ENCODE results near the gene GAL3ST2.

GAL3ST2 gene

GRCh38 chr2:241842067-241842415 is 65.4 kb downstream of the GAL3ST2 start:
- no peak overlapping the region for H3K27ac ChIP-seq (ENCODE audit: insufficient read depth in 1 of 2, low read depth in 1 of 2, low read length in 2 of 2, poor library complexity in 1 of 2, severe bottlenecking in 2 of 2)
- H3K9me3 ChIP-seq (ENCODE audit: control extremely low read depth in 1 of 5, control insufficient read depth in 4 of 5, insufficient read depth in 2 of 5, low read depth in 1 of 5, low read length in 4 of 5): no peaks in the 10 kb centered on the region
- H3K4me3 ChIP-seq (ENCODE audit: control insufficient read depth in 1 of 7, extremely low read depth in 1 of 7, insufficient read depth in 4 of 7, low read depth in 2 of 7, low read length in 6 of 7): no peak overlapping the region
- ChIA-PET POLR2A (no interaction called here), CTCF (interaction anchor here (0.6 to 1.6 kb wide), 3 partner anchors 12 to 57 kb away, joined by 3 read pairs; no protein-coding TSS in a partner anchor)
- H3K4me1 ChIP-seq (ENCODE audit: control extremely low read depth in 1 of 4, control insufficient read depth in 4 of 4, insufficient read depth in 4 of 4, low read length in 3 of 4): peaks cover 0 to 34% (median 25%) of the 10 kb centered on the region in 4 experiments
- WGBS (ENCODE audit: insufficient coverage): 100% methylated on average over 4 of the region's 11 CpGs
- no peak for DNase-seq
- H3K27me3 ChIP-seq (replicated peaks in 2 of 5; ENCODE audit: control insufficient read depth in 4 of 5, insufficient read depth in 5 of 5, low read length in 4 of 5): peaks cover 0 to 4% (median 0%) of the 10 kb centered on the region in 5 experiments
- H3K36me3 ChIP-seq (ENCODE audit: control insufficient read depth in 4 of 4, insufficient read depth in 4 of 4, low read length in 3 of 4): no peaks in the 10 kb centered on the region

GRCh38 chr2:241842620-241843211 is 66.1 kb downstream of the GAL3ST2 start:
- ChIA-PET CTCF (interaction anchor here (1.2 kb wide), 1 partner anchor 8 kb away, joined by 3 read pairs; no protein-coding TSS in a partner anchor), POLR2A (interaction anchor here (1.2 kb wide), 1 partner anchor 29 kb away, joined by 3 read pairs; no protein-coding TSS in a partner anchor)
- DNase-seq: peak; percentile 82 to 91 (median 90)
- Histone ChIP-seq H3K27me3 (replicated peaks in 2 of 5; ENCODE audit: control insufficient read depth in 4 of 5, insufficient read depth in 5 of 5, low read length in 4 of 5) (peaks cover 0 to 4% (median 0%) of the 10 kb centered on the region in 5 experiments), H3K9me3 (ENCODE audit: control extremely low read depth in 1 of 5, control insufficient read depth in 4 of 5, insufficient read depth in 2 of 5, low read depth in 1 of 5, low read length in 4 of 5) (no peaks in the 10 kb centered on the region), H3K4me1 (ENCODE audit: control extremely low read depth in 1 of 4, control insufficient read depth in 4 of 4, insufficient read depth in 4 of 4, low read length in 3 of 4) (peaks cover 0 to 34% (median 25%) of the 10 kb centered on the region in 4 experiments), H3K4me3 (ENCODE audit: control insufficient read depth in 1 of 7, extremely low read depth in 1 of 7, insufficient read depth in 4 of 7, low read depth in 2 of 7, low read length in 6 of 7) (peak overlapping the region in 5 of 7 experiments; percentile 12 to 67 (median 46)), H3K27ac (ENCODE audit: insufficient read depth in 1 of 2, low read depth in 1 of 2, low read length in 2 of 2, poor library complexity in 1 of 2, severe bottlenecking in 2 of 2) (no peak overlapping the region), H3K36me3 (ENCODE audit: control insufficient read depth in 4 of 4, insufficient read depth in 4 of 4, low read length in 3 of 4) (no peaks in the 10 kb centered on the region)
- WGBS (ENCODE audit: insufficient coverage): 5% methylated on average over 17 of the region's 29 CpGs

GRCh38 chr2:241843321-241844065 is 66.9 kb downstream of the GAL3ST2 start:
- POLR2A ChIA-PET: interaction anchor here (0.6 to 1.2 kb wide), 3 partner anchors 30 to 254 kb away, joined by 3 to 5 read pairs (median 4); no protein-coding TSS in a partner anchor

GRCh38 chr2:241844066-241844728 is 67.6 kb downstream of the GAL3ST2 start:
- H3K27me3 ChIP-seq (replicated peaks in 2 of 5; ENCODE audit: control insufficient read depth in 4 of 5, insufficient read depth in 5 of 5, low read length in 4 of 5): peaks cover 0 to 4% (median 0%) of the 10 kb centered on the region in 5 experiments
- CTCF ChIA-PET: interaction anchor here (0.9 to 1.6 kb wide), 6 partner anchors 8 to 132 kb away, joined by 3 to 6 read pairs (median 4); no protein-coding TSS in a partner anchor
- H3K4me3 ChIP-seq (ENCODE audit: control insufficient read depth in 1 of 7, extremely low read depth in 1 of 7, insufficient read depth in 4 of 7, low read depth in 2 of 7, low read length in 6 of 7): peak overlapping the region in 5 of 7 experiments; percentile 22 to 68 (median 30)
- peak overlapping the region in 1 of 2 experiments; percentile 58 for H3K27ac ChIP-seq (ENCODE audit: insufficient read depth in 1 of 2, low read depth in 1 of 2, low read length in 2 of 2, poor library complexity in 1 of 2, severe bottlenecking in 2 of 2)
- POLR2A ChIA-PET: interaction anchor here (0.6 to 1.2 kb wide), 5 partner anchors 9 to 255 kb away, joined by 3 to 5 read pairs (median 3); no protein-coding TSS in a partner anchor
- no peaks in the 10 kb centered on the region for H3K9me3 ChIP-seq (ENCODE audit: control extremely low read depth in 1 of 5, control insufficient read depth in 4 of 5, insufficient read depth in 2 of 5, low read depth in 1 of 5, low read length in 4 of 5)
- H3K4me1 ChIP-seq (ENCODE audit: control extremely low read depth in 1 of 4, control insufficient read depth in 4 of 4, insufficient read depth in 4 of 4, low read length in 3 of 4): peaks cover 0 to 34% (median 25%) of the 10 kb centered on the region in 4 experiments
- peak; percentile 80 to 90 (median 85) for DNase-seq
- 5% methylated on average over 57 of the region's 65 CpGs for WGBS (ENCODE audit: insufficient coverage)
- no peaks in the 10 kb centered on the region for H3K36me3 ChIP-seq (ENCODE audit: control insufficient read depth in 4 of 4, insufficient read depth in 4 of 4, low read length in 3 of 4)

More at GRCh38 chr2:241843321-241844065, 66.9 kb downstream of the GAL3ST2 start:
- peaks cover 0 to 34% (median 25%) of the 10 kb centered on the region in 4 experiments for H3K4me1 ChIP-seq (ENCODE audit: control extremely low read depth in 1 of 4, control insufficient read depth in 4 of 4, insufficient read depth in 4 of 4, low read length in 3 of 4)
- no peak for DNase-seq
- 49% methylated on average over 27 of the region's 52 CpGs for WGBS (ENCODE audit: insufficient coverage)
- CTCF ChIA-PET: interaction anchor here (1.1 to 1.3 kb wide), 3 partner anchors 8 to 23 kb away, joined by 3 to 4 read pairs (median 4); no protein-coding TSS in a partner anchor
- H3K9me3 ChIP-seq (ENCODE audit: control extremely low read depth in 1 of 5, control insufficient read depth in 4 of 5, insufficient read depth in 2 of 5, low read depth in 1 of 5, low read length in 4 of 5): no peaks in the 10 kb centered on the region
- no peak overlapping the region for H3K27ac ChIP-seq (ENCODE audit: insufficient read depth in 1 of 2, low read depth in 1 of 2, low read length in 2 of 2, poor library complexity in 1 of 2, severe bottlenecking in 2 of 2)
- no peaks in the 10 kb centered on the region for H3K36me3 ChIP-seq (ENCODE audit: control insufficient read depth in 4 of 4, insufficient read depth in 4 of 4, low read length in 3 of 4)
- peak overlapping the region in 5 of 7 experiments; percentile 17 to 67 (median 46) for H3K4me3 ChIP-seq (ENCODE audit: control insufficient read depth in 1 of 7, extremely low read depth in 1 of 7, insufficient read depth in 4 of 7, low read depth in 2 of 7, low read length in 6 of 7)
- peaks cover 0 to 4% (median 0%) of the 10 kb centered on the region in 5 experiments for H3K27me3 ChIP-seq (replicated peaks in 2 of 5; ENCODE audit: control insufficient read depth in 4 of 5, insufficient read depth in 5 of 5, low read length in 4 of 5)

GRCh38 chr2:241844831-241845578 is 68.4 kb downstream of the GAL3ST2 start:
- Histone ChIP-seq H3K4me3 (ENCODE audit: control insufficient read depth in 1 of 7, extremely low read depth in 1 of 7, insufficient read depth in 4 of 7, low read depth in 2 of 7, low read length in 6 of 7) (peak overlapping the region in 5 of 7 experiments; percentile 22 to 68 (median 30)), H3K36me3 (ENCODE audit: control insufficient read depth in 4 of 4, insufficient read depth in 4 of 4, low read length in 3 of 4) (no peaks in the 10 kb centered on the region), H3K27ac (ENCODE audit: insufficient read depth in 1 of 2, low read depth in 1 of 2, low read length in 2 of 2, poor library complexity in 1 of 2, severe bottlenecking in 2 of 2) (peak overlapping the region in 1 of 2 experiments; percentile 58), H3K9me3 (ENCODE audit: control extremely low read depth in 1 of 5, control insufficient read depth in 4 of 5, insufficient read depth in 2 of 5, low read depth in 1 of 5, low read length in 4 of 5) (no peaks in the 10 kb centered on the region), H3K27me3 (replicated peaks in 2 of 5; ENCODE audit: control insufficient read depth in 4 of 5, insufficient read depth in 5 of 5, low read length in 4 of 5) (peaks cover 0 to 4% (median 0%) of the 10 kb centered on the region in 5 experiments), H3K4me1 (ENCODE audit: control extremely low read depth in 1 of 4, control insufficient read depth in 4 of 4, insufficient read depth in 4 of 4, low read length in 3 of 4) (peaks cover 0 to 34% (median 25%) of the 10 kb centered on the region in 4 experiments)
- DNase-seq: no peak
- 91% methylated on average over 36 of the region's 37 CpGs for WGBS (ENCODE audit: insufficient coverage)
- ChIA-PET CTCF (interaction anchor here (0.9 to 1.6 kb wide), 8 partner anchors 7 to 133 kb away, joined by 3 to 6 read pairs (median 4); no protein-coding TSS in a partner anchor), POLR2A (interaction anchor here (0.7 to 1.2 kb wide), 2 partner anchors 8 to 106 kb away, joined by 3 read pairs; no protein-coding TSS in a partner anchor)

GRCh38 chr2:241846406-241846805 is 69.8 kb downstream of the GAL3ST2 start:
- ChIA-PET CTCF (interaction anchor here (1.1 kb wide), 1 partner anchor 32 kb away, joined by 4 read pairs; no protein-coding TSS in a partner anchor), POLR2A (no interaction called here)
- 96% methylated on average over 9 of the region's 22 CpGs for WGBS (ENCODE audit: insufficient coverage)

More at GRCh38 chr2:241846406-241846805, 69.8 kb downstream of the GAL3ST2 start:
- H3K4me1 ChIP-seq (ENCODE audit: control extremely low read depth in 1 of 4, control insufficient read depth in 4 of 4, insufficient read depth in 4 of 4, low read length in 3 of 4): peaks cover 0 to 30% (median 25%) of the 10 kb centered on the region in 4 experiments
- H3K36me3 ChIP-seq (ENCODE audit: control insufficient read depth in 4 of 4, insufficient read depth in 4 of 4, low read length in 3 of 4): no peaks in the 10 kb centered on the region
- H3K27ac ChIP-seq (ENCODE audit: insufficient read depth in 1 of 2, low read depth in 1 of 2, low read length in 2 of 2, poor library complexity in 1 of 2, severe bottlenecking in 2 of 2): no peak overlapping the region
- no peak for DNase-seq
- peaks cover 0 to 4% (median 0%) of the 10 kb centered on the region in 5 experiments for H3K27me3 ChIP-seq (replicated peaks in 2 of 5; ENCODE audit: control insufficient read depth in 4 of 5, insufficient read depth in 5 of 5, low read length in 4 of 5)
- no peaks in the 10 kb centered on the region for H3K9me3 ChIP-seq (ENCODE audit: control extremely low read depth in 1 of 5, control insufficient read depth in 4 of 5, insufficient read depth in 2 of 5, low read depth in 1 of 5, low read length in 4 of 5)
- H3K4me3 ChIP-seq (ENCODE audit: control insufficient read depth in 1 of 7, extremely low read depth in 1 of 7, insufficient read depth in 4 of 7, low read depth in 2 of 7, low read length in 6 of 7): no peak overlapping the region

Measured in common myeloid progenitor, CD34-positive (primary cell).